Smooth muscle cell (in vitro differentiated cells): ENCODE measurements around the gene ZNF497. TPM values are rescaled to one million over a fixed set of nuclear protein-coding genes. Genes with fewer than 3 reads are reported as not detected.

Source experiments
- DNase-seq: peaks from one replicate; lab custom pipeline; 2025; ENCODE audit not compliant: unreplicated experiment; lab: John Stamatoyannopoulos, UW
- H2AFZ ChIP-seq: fragments of 200-600 bp; sonication (generic); 2 replicates; pipeline ENCODE4 v1.6.0; 2016; ENCODE audit warnings: antibody characterized with exemption, low read depth, mild to moderate bottlenecking
- H3F3A ChIP-seq: fragments of 200-600 bp; sonication (generic); 2 replicates; pipeline ENCODE4 v1.6.0; 2017; ENCODE audit warnings: antibody characterized with exemption, low read depth
- H3K27ac ChIP-seq: fragments of 200-600 bp; sonication (generic); 2 replicates; pipeline ENCODE4 v1.5.1; 2016; ENCODE audit warnings: low read depth, mild to moderate bottlenecking
- H3K27me3 ChIP-seq: fragments of 200-600 bp; sonication (generic); 2 replicates; pipeline ENCODE4 v1.6.1; 2016; ENCODE audit warnings: low read depth, mild to moderate bottlenecking
- H3K36me3 ChIP-seq: fragments of 200-600 bp; sonication (generic); 2 replicates; pipeline ENCODE4 v1.5.1; 2016; ENCODE audit warnings: low read depth
- H3K4me1 ChIP-seq: fragments of 200-600 bp; sonication (generic); 2 replicates; pipeline ENCODE4 v1.5.1; 2016; ENCODE audit warnings: low read depth
- H3K4me2 ChIP-seq: fragments of 200-600 bp; sonication (generic); 2 replicates; pipeline ENCODE4 v1.6.0; 2016; ENCODE audit warnings: mild to moderate bottlenecking
- H3K4me3 ChIP-seq: fragments of 200-600 bp; sonication (generic); 2 replicates; pipeline ENCODE4 v1.5.1; 2016; ENCODE audit warnings: mild to moderate bottlenecking
- H3K79me2 ChIP-seq: fragments of 200-600 bp; sonication (generic); 2 replicates; pipeline ENCODE4 v1.6.0; 2016; ENCODE audit warnings: low read depth, mild to moderate bottlenecking
- H3K9ac ChIP-seq: fragments of 200-600 bp; sonication (generic); 2 replicates; pipeline ENCODE4 v1.6.0; 2016; ENCODE audit warnings: low read depth
- H3K9me3 ChIP-seq: fragments of 200-600 bp; sonication (generic); replicated peaks from 2 replicates; pipeline ENCODE4 v1.5.1; 2016; ENCODE audit warnings: low read depth
- H4K20me1 ChIP-seq: fragments of 200-600 bp; sonication (generic); 2 replicates; pipeline ENCODE4 v1.6.0; 2016; ENCODE audit warnings: low read depth
- WGBS: methylation state at CpG from one replicate; pipeline ENCODE4 v1.1.7; 2016; ENCODE audit warnings: low lambda C conversion rate; 5-methylcytosine and 5-hydroxymethylcytosine counted together
- polyA plus RNA-seq: library from polyadenylated mRNA; unstranded; fragments of >200 nt; fragmentation: Nextera tagmentation; extraction: Ambion mirVana; gene quantifications from 2 replicates; pipeline ENCODE4 v1.2.1, GENCODE V29; 2016
- total RNA-seq: library from RNA; depleted of rRNA; stranded (reverse); fragments of >200 nt; gene quantifications from 2 replicates; pipeline ENCODE4 v1.2.3, GENCODE V29; 2014
- TF ChIP-seq, protein P1 (sequence below): fragments of 200-600 bp; sonication (generic); IDR thresholded peaks from 2 replicates; pipeline ENCODE4 v1.5.1; 2017; ENCODE audit warnings: borderline replicate concordance, mild to moderate bottlenecking, antibody characterized with exemption; ENCODE audit not compliant: insufficient read depth, poor library complexity, severe bottlenecking

ZNF497 gene
- total and polyA plus RNA-seq, 2 experiments from 2014 or later, result 0.58 to 4.6 TPM

DNA sequence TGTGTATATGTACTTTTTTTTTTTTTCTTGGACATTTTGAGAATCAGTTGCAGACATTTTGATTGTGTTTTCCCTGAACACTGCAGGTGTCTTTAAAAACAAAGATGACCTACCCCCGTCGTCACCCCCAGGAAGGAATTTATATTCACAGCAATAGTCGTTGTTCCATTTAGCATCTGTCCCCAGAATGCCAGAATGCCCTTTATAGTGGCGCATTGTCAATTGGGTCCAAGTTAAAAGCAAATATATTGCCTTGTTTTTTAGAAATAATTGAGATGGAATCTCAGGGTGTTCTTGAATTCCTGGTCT lies 31.1 kb upstream of the ZNF497 start:
- Histone ChIP-seq H3K79me2 (peaks cover 32% of the 10 kb centered on the region), H3K9me3 (no peaks in the 10 kb centered on the region), H3K27me3 (no peaks in the 10 kb centered on the region), H2AFZ (no peak overlapping the region), H3K4me2 (no peak overlapping the region), H3F3A (peaks cover 4% of the 10 kb centered on the region), H3K4me1 (no peaks in the 10 kb centered on the region), H3K4me3 (no peak overlapping the region), H4K20me1 (peaks cover 63% of the 10 kb centered on the region), H3K36me3 (no peaks in the 10 kb centered on the region), H3K27ac (no peak overlapping the region), H3K9ac (no peak overlapping the region)
- no peak for DNase-seq
- TF ChIP-seq, protein P1, sequence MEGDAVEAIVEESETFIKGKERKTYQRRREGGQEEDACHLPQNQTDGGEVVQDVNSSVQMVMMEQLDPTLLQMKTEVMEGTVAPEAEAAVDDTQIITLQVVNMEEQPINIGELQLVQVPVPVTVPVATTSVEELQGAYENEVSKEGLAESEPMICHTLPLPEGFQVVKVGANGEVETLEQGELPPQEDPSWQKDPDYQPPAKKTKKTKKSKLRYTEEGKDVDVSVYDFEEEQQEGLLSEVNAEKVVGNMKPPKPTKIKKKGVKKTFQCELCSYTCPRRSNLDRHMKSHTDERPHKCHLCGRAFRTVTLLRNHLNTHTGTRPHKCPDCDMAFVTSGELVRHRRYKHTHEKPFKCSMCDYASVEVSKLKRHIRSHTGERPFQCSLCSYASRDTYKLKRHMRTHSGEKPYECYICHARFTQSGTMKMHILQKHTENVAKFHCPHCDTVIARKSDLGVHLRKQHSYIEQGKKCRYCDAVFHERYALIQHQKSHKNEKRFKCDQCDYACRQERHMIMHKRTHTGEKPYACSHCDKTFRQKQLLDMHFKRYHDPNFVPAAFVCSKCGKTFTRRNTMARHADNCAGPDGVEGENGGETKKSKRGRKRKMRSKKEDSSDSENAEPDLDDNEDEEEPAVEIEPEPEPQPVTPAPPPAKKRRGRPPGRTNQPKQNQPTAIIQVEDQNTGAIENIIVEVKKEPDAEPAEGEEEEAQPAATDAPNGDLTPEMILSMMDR, result no peak
- 95% methylated on average over 4 of the region's 4 CpGs for WGBS

- Histone ChIP-seq H3K4me2 (no peak overlapping the region), H3K79me2 (peaks cover 37% of the 10 kb centered on the region), H4K20me1 (peaks cover 66% of the 10 kb centered on the region), H3K4me1 (peaks cover 2% of the 10 kb centered on the region), H3K9ac (no peak overlapping the region), H3K36me3 (no peaks in the 10 kb centered on the region), H3K4me3 (no peak overlapping the region), H3K9me3 (no peaks in the 10 kb centered on the region), H3K27ac (no peak overlapping the region), H2AFZ (no peak overlapping the region), H3F3A (peaks cover 4% of the 10 kb centered on the region), H3K27me3 (no peaks in the 10 kb centered on the region)
- no peak for DNase-seq
- TF ChIP-seq, protein P1, result no peak
- 93% methylated on average over 26 of the region's 26 CpGs for WGBS
Measured at GRCh38 chr19:58392945-58393724, 30.6 kb upstream of the ZNF497 start.

DNA sequence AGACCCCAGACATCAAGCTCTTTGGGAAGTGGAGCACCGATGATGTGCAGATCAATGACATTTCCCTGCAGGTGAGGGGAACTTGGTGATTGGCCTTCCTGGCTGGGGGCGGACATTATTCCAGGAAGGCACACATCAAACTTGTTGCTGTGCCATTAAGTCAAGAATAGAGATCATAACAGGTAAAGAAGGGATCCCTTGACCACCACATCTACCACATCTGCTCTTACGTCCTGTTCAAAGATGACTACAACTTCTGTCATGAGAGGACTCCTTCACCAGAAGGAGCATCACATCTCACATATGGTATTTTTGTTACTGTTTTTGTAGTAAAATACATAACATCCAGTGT lies 25.6 kb upstream of the ZNF497 start:
- TF ChIP-seq, protein P1, result no peak
- H4K20me1 ChIP-seq, result peaks cover 57% of the 10 kb centered on the region
- H3K9ac ChIP-seq, result peak overlapping the region; percentile 88
- H3K4me2 ChIP-seq, result peak overlapping the region; percentile 99
- peaks cover 17% of the 10 kb centered on the region for H3K4me1 ChIP-seq
- H3K4me3 ChIP-seq, result peak overlapping the region; percentile 68
- no peak overlapping the region for H3K27ac ChIP-seq
- H3K36me3 ChIP-seq, result no peaks in the 10 kb centered on the region
- H3K27me3 ChIP-seq, result no peaks in the 10 kb centered on the region
- peaks cover 55% of the 10 kb centered on the region for H3K79me2 ChIP-seq
- WGBS, result 81% methylated on average over 3 of the region's 3 CpGs
- H3K9me3 ChIP-seq, result no peaks in the 10 kb centered on the region
- H2AFZ ChIP-seq, result no peak overlapping the region
- no peak for DNase-seq
- peaks cover 4% of the 10 kb centered on the region for H3F3A ChIP-seq
